ENCODE data around the gene FRY.

DNA sequence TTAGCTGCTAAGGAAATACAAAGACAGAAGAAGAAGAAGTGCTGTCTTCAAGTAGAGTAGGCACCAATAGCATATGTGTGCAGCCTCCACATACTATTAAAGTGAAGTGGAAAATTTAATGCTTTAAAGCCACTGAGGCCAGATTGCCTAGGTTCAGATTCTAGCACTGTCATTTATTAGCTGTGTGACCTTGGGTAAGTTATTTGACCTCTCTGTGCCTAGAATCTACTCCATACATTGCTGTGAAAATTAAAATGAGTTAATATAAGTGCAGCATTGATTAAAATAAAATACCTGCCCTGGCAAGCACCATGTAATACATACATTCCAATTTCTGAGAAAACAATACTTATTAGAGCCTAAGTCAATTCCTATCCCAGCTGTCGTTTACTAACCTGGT is 110.5 kb downstream of the FRY start:
- TF ChIP-seq TAF1 (IDR thresholded peaks at IDR 0.05; ENCODE audit: low read depth): no peak
- no peak for TF ChIP-seq FOXM1 (IDR thresholded peaks at IDR 0.05; ENCODE audit: borderline replicate concordance, low read depth)
- TF ChIP-seq YY1 (IDR thresholded peaks at IDR 0.05; ENCODE audit: low read depth): no peak
- TF ChIP-seq REST (IDR thresholded peaks at IDR 0.05; ENCODE audit: low read depth): no peak
- TF ChIP-seq EP300 (IDR thresholded peaks at IDR 0.05; ENCODE audit: borderline replicate concordance): no peak
- TF ChIP-seq CREB1 (IDR thresholded peaks at IDR 0.05; ENCODE audit: low read depth): no peak
- TF ChIP-seq TEAD4 (IDR thresholded peaks at IDR 0.05): no peak
